SK-N-SH treated with all-trans-retinoic acid at 6 μM for 48 hours (cell line): Measurements from ENCODE around the gene PCMTD2.

ENCODE experiments used
- ATAC-seq: fragments of 200-7000 bp; cut with Tn5 transposase; 3 replicates; pipeline ENCODE4 v1.9.1; 2020; ENCODE audit warnings: mild to moderate bottlenecking, moderate library complexity
- ARNTL ChIP-seq: fragments of 450-650 bp; formaldehyde crosslinking; IDR thresholded peaks from 2 replicates; pipeline ENCODE4 v1.5.0; 2020; ENCODE audit warnings: low read depth, mild to moderate bottlenecking, moderate library complexity, borderline replicate concordance
- BACH2 ChIP-seq: fragments of 250-450 bp; sonication (Bioruptor Pico); IDR thresholded peaks from 2 replicates; pipeline ENCODE4 v1.9.0; 2021; ENCODE audit warnings: mild to moderate bottlenecking, borderline replicate concordance
- CSDC2 ChIP-seq: fragments of 250-450 bp; sonication (Bioruptor Pico); IDR thresholded peaks from 2 replicates; pipeline ENCODE4 v1.5.0; 2020; ENCODE audit warnings: mild to moderate bottlenecking, moderate library complexity
- ESRRG ChIP-seq: fragments of 250-450 bp; sonication (Bioruptor Pico); IDR thresholded peaks from 2 replicates; pipeline ENCODE4 v1.6.1; 2021; ENCODE audit warnings: mild to moderate bottlenecking
- GLIS3 ChIP-seq: fragments of 250-450 bp; sonication (Bioruptor Pico); IDR thresholded peaks from 2 replicates; pipeline ENCODE4 v1.5.0; 2020; ENCODE audit warnings: mild to moderate bottlenecking, moderate library complexity
- ISL1 ChIP-seq: fragments of 250-450 bp; sonication (Bioruptor Pico); IDR thresholded peaks from 2 replicates; pipeline ENCODE4 v2.1.2; 2022; ENCODE audit warnings: mild to moderate bottlenecking, moderate library complexity
- OSR1 ChIP-seq: fragments of 250-450 bp; sonication (Bioruptor Pico); IDR thresholded peaks from 2 replicates; pipeline ENCODE4 v1.8.0; 2022; ENCODE audit warnings: moderate library complexity, mild to moderate bottlenecking, inconsistent platforms
- PPARA ChIP-seq: fragments of 250-450 bp; sonication (Bioruptor Pico); IDR thresholded peaks from 2 replicates; pipeline ENCODE4 v1.5.0; 2020; ENCODE audit warnings: mild to moderate bottlenecking, borderline replicate concordance
- RARB ChIP-seq: fragments of 250-450 bp; sonication (Bioruptor Pico); IDR thresholded peaks from 2 replicates; pipeline ENCODE4 v1.8.0; 2021; ENCODE audit warnings: mild to moderate bottlenecking, moderate library complexity
- SNAI2 ChIP-seq: fragments of 250-450 bp; sonication (Bioruptor Pico); IDR thresholded peaks from 2 replicates; pipeline ENCODE4 v1.5.0; 2020; ENCODE audit warnings: mild to moderate bottlenecking, moderate library complexity
- TCF4 ChIP-seq: fragments of 250-450 bp; sonication (Bioruptor Pico); IDR thresholded peaks from 2 replicates; pipeline ENCODE4 v1.8.0; 2021; ENCODE audit warnings: mild to moderate bottlenecking, moderate library complexity, borderline replicate concordance
- ZC3H10 ChIP-seq: fragments of 250-450 bp; sonication (Bioruptor Pico); IDR thresholded peaks from 2 replicates; pipeline ENCODE4 v1.5.1; 2021; ENCODE audit warnings: mild to moderate bottlenecking, moderate library complexity
- ZFP3 ChIP-seq: fragments of 250-450 bp; sonication (Bioruptor Pico); IDR thresholded peaks from 2 replicates; pipeline ENCODE4 v1.5.0; 2020; ENCODE audit warnings: mild to moderate bottlenecking, moderate library complexity
- ZNF565 ChIP-seq: fragments of 450-650 bp; formaldehyde crosslinking; conservative IDR thresholded peaks from 2 replicates; pipeline ENCODE4 v1.5.0; 2020; ENCODE audit warnings: low read depth, mild to moderate bottlenecking, moderate library complexity
- ZNF8 ChIP-seq: fragments of 450-650 bp; formaldehyde crosslinking; IDR thresholded peaks from 2 replicates; pipeline ENCODE4 v1.5.0; 2020; ENCODE audit warnings: mild to moderate bottlenecking, moderate library complexity
- TF ChIP-seq, protein P1 (sequence below): fragments of 250-450 bp; sonication (Bioruptor Pico); IDR thresholded peaks from 2 replicates; pipeline ENCODE4 v1.8.0; 2020; ENCODE audit warnings: mild to moderate bottlenecking, moderate library complexity, borderline replicate concordance
- TF ChIP-seq, protein P2 (sequence below): fragments of 250-450 bp; sonication (Bioruptor Pico); IDR thresholded peaks from 2 replicates; pipeline ENCODE4 v1.8.0; 2021; ENCODE audit warnings: low read depth, mild to moderate bottlenecking, moderate library complexity, borderline replicate concordance
- TF ChIP-seq, protein P3 (sequence below): fragments of 250-450 bp; sonication (Bioruptor Pico); IDR thresholded peaks from 2 replicates; pipeline ENCODE4 v1.5.0; 2020; ENCODE audit warnings: mild to moderate bottlenecking, moderate library complexity
- TF ChIP-seq, protein P4 (sequence below): fragments of 250-450 bp; sonication (Bioruptor Pico); IDR thresholded peaks from 2 replicates; pipeline ENCODE4 v1.5.1; 2020; ENCODE audit warnings: low read depth, mild to moderate bottlenecking, moderate library complexity
- TF ChIP-seq, protein P5 (sequence below): fragments of 250-450 bp; sonication (Bioruptor Pico); IDR thresholded peaks from 2 replicates; pipeline ENCODE4 v1.5.1; 2021; ENCODE audit warnings: mild to moderate bottlenecking, moderate library complexity

PCMTD2 gene

DNA sequence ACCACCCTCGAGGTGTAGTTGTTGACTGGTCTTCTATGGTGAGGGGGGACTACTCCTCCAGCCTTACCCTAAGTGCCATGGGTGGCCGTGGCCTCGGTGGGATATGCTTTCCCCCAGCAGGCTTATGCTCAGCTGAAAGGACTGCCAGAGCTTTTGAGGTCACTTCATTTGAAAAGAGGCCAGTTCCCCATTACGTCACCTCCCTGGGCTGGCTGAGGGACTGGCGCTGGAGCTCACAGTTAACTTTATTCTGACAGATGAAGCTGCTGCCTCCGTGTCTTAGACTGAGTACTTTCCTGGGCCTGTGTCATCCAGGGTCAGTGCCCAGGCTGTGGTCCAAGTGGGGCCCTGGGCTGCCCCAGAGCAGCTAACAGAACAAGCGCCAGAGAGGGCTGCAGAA is 42.8 kb upstream of the PCMTD2 start:
- TF ChIP-seq, protein P1, sequence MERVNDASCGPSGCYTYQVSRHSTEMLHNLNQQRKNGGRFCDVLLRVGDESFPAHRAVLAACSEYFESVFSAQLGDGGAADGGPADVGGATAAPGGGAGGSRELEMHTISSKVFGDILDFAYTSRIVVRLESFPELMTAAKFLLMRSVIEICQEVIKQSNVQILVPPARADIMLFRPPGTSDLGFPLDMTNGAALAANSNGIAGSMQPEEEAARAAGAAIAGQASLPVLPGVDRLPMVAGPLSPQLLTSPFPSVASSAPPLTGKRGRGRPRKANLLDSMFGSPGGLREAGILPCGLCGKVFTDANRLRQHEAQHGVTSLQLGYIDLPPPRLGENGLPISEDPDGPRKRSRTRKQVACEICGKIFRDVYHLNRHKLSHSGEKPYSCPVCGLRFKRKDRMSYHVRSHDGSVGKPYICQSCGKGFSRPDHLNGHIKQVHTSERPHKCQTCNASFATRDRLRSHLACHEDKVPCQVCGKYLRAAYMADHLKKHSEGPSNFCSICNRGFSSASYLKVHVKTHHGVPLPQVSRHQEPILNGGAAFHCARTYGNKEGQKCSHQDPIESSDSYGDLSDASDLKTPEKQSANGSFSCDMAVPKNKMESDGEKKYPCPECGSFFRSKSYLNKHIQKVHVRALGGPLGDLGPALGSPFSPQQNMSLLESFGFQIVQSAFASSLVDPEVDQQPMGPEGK (CRISPR knock-in tag): no peak
- TF ChIP-seq SNAI2 (CRISPR knock-in tag) (no peak), OSR1 (CRISPR knock-in tag) (no peak), ZNF8 (CRISPR knock-in tag) (no peak), GLIS3 (CRISPR knock-in tag) (no peak), ESRRG (CRISPR knock-in tag) (no peak), ZFP3 (CRISPR knock-in tag) (no peak), ARNTL (CRISPR knock-in tag) (no peak), TCF4 (CRISPR knock-in tag) (no peak), ZC3H10 (CRISPR knock-in tag) (no peak), ZNF565 (CRISPR knock-in tag) (no peak), BACH2 (no peak)
- TF ChIP-seq, protein P2, sequence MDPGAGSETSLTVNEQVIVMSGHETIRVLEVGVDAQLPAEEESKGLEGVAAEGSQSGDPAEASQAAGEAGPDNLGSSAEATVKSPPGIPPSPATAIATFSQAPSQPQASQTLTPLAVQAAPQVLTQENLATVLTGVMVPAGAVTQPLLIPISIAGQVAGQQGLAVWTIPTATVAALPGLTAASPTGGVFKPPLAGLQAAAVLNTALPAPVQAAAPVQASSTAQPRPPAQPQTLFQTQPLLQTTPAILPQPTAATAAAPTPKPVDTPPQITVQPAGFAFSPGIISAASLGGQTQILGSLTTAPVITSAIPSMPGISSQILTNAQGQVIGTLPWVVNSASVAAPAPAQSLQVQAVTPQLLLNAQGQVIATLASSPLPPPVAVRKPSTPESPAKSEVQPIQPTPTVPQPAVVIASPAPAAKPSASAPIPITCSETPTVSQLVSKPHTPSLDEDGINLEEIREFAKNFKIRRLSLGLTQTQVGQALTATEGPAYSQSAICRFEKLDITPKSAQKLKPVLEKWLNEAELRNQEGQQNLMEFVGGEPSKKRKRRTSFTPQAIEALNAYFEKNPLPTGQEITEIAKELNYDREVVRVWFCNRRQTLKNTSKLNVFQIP (CRISPR knock-in tag): no peak
- TF ChIP-seq, protein P3, sequence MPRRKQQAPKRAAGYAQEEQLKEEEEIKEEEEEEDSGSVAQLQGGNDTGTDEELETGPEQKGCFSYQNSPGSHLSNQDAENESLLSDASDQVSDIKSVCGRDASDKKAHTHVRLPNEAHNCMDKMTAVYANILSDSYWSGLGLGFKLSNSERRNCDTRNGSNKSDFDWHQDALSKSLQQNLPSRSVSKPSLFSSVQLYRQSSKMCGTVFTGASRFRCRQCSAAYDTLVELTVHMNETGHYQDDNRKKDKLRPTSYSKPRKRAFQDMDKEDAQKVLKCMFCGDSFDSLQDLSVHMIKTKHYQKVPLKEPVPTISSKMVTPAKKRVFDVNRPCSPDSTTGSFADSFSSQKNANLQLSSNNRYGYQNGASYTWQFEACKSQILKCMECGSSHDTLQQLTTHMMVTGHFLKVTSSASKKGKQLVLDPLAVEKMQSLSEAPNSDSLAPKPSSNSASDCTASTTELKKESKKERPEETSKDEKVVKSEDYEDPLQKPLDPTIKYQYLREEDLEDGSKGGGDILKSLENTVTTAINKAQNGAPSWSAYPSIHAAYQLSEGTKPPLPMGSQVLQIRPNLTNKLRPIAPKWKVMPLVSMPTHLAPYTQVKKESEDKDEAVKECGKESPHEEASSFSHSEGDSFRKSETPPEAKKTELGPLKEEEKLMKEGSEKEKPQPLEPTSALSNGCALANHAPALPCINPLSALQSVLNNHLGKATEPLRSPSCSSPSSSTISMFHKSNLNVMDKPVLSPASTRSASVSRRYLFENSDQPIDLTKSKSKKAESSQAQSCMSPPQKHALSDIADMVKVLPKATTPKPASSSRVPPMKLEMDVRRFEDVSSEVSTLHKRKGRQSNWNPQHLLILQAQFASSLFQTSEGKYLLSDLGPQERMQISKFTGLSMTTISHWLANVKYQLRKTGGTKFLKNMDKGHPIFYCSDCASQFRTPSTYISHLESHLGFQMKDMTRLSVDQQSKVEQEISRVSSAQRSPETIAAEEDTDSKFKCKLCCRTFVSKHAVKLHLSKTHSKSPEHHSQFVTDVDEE (CRISPR knock-in tag): no peak
- TF ChIP-seq, protein P4, sequence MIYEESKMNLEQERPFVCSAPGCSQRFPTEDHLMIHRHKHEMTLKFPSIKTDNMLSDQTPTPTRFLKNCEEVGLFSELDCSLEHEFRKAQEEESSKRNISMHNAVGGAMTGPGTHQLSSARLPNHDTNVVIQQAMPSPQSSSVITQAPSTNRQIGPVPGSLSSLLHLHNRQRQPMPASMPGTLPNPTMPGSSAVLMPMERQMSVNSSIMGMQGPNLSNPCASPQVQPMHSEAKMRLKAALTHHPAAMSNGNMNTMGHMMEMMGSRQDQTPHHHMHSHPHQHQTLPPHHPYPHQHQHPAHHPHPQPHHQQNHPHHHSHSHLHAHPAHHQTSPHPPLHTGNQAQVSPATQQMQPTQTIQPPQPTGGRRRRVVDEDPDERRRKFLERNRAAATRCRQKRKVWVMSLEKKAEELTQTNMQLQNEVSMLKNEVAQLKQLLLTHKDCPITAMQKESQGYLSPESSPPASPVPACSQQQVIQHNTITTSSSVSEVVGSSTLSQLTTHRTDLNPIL: no peak
- peak; percentile 33; the same call in 2 of the 3 replicates for ATAC-seq

DNA sequence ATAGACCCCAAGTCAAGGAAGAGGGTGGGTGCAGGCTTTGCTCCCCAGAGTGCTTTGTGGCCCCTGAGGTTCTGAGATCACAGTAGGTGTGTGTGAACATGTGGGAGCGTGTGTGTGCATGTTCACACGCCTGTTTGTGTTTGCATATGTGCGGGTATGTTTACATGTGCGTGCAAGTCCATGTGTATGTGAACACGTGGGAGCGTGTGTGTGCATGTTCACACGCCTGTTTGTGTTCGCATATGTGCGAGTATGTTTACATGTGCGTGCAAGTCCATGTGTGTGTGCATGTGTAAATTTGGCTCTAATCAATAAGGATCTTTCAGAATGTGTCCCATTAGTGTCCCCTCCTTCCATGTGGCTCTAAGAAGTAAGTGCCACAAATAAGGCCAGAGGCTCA is 41.4 kb upstream of the PCMTD2 start:
- no peak for TF ChIP-seq CSDC2 (CRISPR knock-in tag)
- TF ChIP-seq PPARA (CRISPR knock-in tag): no peak
- no peak for TF ChIP-seq ESRRG (CRISPR knock-in tag)
- TF ChIP-seq ZFP3 (CRISPR knock-in tag): no peak
- TF ChIP-seq GLIS3 (CRISPR knock-in tag): no peak
- TF ChIP-seq ISL1 (CRISPR knock-in tag): no peak
- TF ChIP-seq RARB (CRISPR knock-in tag): no peak
- no peak for TF ChIP-seq ZNF565 (CRISPR knock-in tag)
- no peak for TF ChIP-seq ZNF8 (CRISPR knock-in tag)
- no peak for TF ChIP-seq TCF4 (CRISPR knock-in tag)
- TF ChIP-seq, protein P2 (CRISPR knock-in tag): no peak
- no peak for TF ChIP-seq ARNTL (CRISPR knock-in tag)
- no peak for TF ChIP-seq ZC3H10 (CRISPR knock-in tag)
- TF ChIP-seq BACH2: no peak
- TF ChIP-seq, protein P5, sequence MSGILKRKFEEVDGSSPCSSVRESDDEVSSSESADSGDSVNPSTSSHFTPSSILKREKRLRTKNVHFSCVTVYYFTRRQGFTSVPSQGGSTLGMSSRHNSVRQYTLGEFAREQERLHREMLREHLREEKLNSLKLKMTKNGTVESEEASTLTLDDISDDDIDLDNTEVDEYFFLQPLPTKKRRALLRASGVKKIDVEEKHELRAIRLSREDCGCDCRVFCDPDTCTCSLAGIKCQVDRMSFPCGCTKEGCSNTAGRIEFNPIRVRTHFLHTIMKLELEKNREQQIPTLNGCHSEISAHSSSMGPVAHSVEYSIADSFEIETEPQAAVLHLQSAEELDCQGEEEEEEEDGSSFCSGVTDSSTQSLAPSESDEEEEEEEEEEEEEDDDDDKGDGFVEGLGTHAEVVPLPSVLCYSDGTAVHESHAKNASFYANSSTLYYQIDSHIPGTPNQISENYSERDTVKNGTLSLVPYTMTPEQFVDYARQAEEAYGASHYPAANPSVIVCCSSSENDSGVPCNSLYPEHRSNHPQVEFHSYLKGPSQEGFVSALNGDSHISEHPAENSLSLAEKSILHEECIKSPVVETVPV (CRISPR knock-in tag): no peak
- TF ChIP-seq, protein P1 (CRISPR knock-in tag): no peak
- no peak for ATAC-seq
